Activated naive CD4-positive, alpha-beta T cell treated with anti-CD3 and anti-CD28 coated beads for 36 hours (primary cell): Measurements from ENCODE around the gene C19orf47. TPM values are rescaled to one million over a fixed set of nuclear protein-coding genes. Genes with fewer than 3 reads are reported as not detected.

ENCODE experiments used
- CTCF ChIA-PET: fragments of 350-600 bp; sonication (Branson Sonifier 250); formaldehyde crosslinking; loops from one replicate; lab custom pipeline; 2021; ENCODE audit warnings: antibody characterized with exemption; lab: Charles Lee
- DNase-seq: peaks from one replicate; pipeline ENCODE4 v3.0.0-alpha.2; 2020
- H3K27ac Mint-ChIP-seq: one replicate; pipeline ENCODE4 v1.8.0; 2021; ENCODE audit warnings: mild to moderate bottlenecking, mixed read lengths
- H3K27me3 Mint-ChIP-seq: one replicate; pipeline ENCODE4 v1.8.0; 2021; ENCODE audit warnings: low read depth, mixed read lengths
- H3K36me3 Mint-ChIP-seq: one replicate; pipeline ENCODE4 v1.8.0; 2021; ENCODE audit warnings: low read depth, mixed read lengths
- H3K4me1 Mint-ChIP-seq: one replicate; pipeline ENCODE4 v1.8.0; 2021; ENCODE audit warnings: low read depth, mixed read lengths
- H3K4me3 Mint-ChIP-seq: one replicate; pipeline ENCODE4 v1.8.0; 2021; ENCODE audit warnings: mild to moderate bottlenecking, moderate library complexity, mixed read lengths
- H3K9me3 Mint-ChIP-seq: one replicate; pipeline ENCODE4 v1.8.0; 2021; ENCODE audit warnings: mixed read lengths
- intact Hi-C: fragments of 100-400 bp; cut with micrococcal nuclease; formaldehyde crosslinking; loops from one replicate; pipeline ENCODE4 v1.15.1; 2023
- total RNA-seq, 2 experiments: library from RNA; stranded (reverse); gene quantifications; one replicate each; pipeline ENCODE4 v1.2.3, GENCODE V29; 2021

The C19orf47 gene
- 10 to 100 TPM; 13.5 to 14.6 TPM for total RNA-seq

GRCh38 chr19:40348125-40348913 is at the start of gene C19orf47, which contains the start of gene PLD3:
TSS of gene C19orf47 (minus strand) at chr19:40348397. CDS start at chr19:40341857, 6,540 bp downstream.
TSS of gene PLD3 (plus strand) at chr19:40348695. CDS start at chr19:40366484, 17,789 bp downstream.
- peak within 1 kb of the TSS; percentile 89 for H3K4me3 Mint-ChIP-seq
- peaks cover 1% of the 10 kb centered on the region for H3K36me3 Mint-ChIP-seq
- H3K27ac Mint-ChIP-seq: peak within 1 kb of the TSS; percentile 78
- H3K4me1 Mint-ChIP-seq: peaks cover 29% of the 10 kb centered on the region
- H3K9me3 Mint-ChIP-seq: no peaks in the 10 kb centered on the region
- intact Hi-C loops: loop anchor here (1.0 to 5.0 kb wide), 9 partner anchors 55 to 449 kb away; partner anchors contain the start of genes AKT2, EGLN2, SERTAD1 and ZNF546
- H3K27me3 Mint-ChIP-seq: no peaks in the 10 kb centered on the region
- CTCF ChIA-PET: interaction anchor here (0.6 to 0.8 kb wide), 2 partner anchors 42 to 73 kb away, joined by 3 to 5 read pairs; no protein-coding TSS in a partner anchor
- peak; percentile 99 for DNase-seq

DNA sequence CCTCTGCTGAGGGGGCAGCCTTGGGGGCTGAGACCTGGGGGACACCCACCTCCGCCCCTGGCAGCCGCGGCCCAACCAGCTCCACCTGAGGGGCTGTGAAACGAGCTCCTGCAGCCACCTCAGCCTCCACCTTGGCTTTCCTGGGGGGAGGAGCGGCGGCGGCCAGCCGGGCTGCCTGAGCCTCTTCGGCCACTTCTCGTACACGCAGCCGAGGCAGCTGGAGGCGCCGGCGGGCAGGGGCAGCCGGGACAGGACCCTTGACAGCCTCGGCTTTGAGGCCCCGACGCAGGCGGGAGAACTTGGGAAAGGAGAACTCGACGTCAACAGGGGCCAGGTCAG is 49.3 kb upstream of the C19orf47 start:
- intact Hi-C loops: no loop called here
- H3K9me3 Mint-ChIP-seq: no peaks in the 10 kb centered on the region
- DNase-seq: no peak
- H3K27me3 Mint-ChIP-seq: no peaks in the 10 kb centered on the region
- CTCF ChIA-PET: no interaction called here
- H3K4me3 Mint-ChIP-seq: no peak overlapping the region
- peaks cover 10% of the 10 kb centered on the region for H3K4me1 Mint-ChIP-seq
- no peaks in the 10 kb centered on the region for H3K36me3 Mint-ChIP-seq
- no peak overlapping the region for H3K27ac Mint-ChIP-seq

GRCh38 chr19:40396886-40397567 is 48.8 kb upstream of the C19orf47 start:
- Mint-ChIP-seq H3K36me3 (no peaks in the 10 kb centered on the region), H3K4me1 (peaks cover 10% of the 10 kb centered on the region), H3K9me3 (no peaks in the 10 kb centered on the region), H3K4me3 (no peak overlapping the region), H3K27ac (no peak overlapping the region), H3K27me3 (no peaks in the 10 kb centered on the region)
- no peak for DNase-seq
- intact Hi-C loops: no loop called here
- CTCF ChIA-PET: interaction anchor here (0.6 to 1.2 kb wide), 3 partner anchors 92 to 238 kb away, joined by 3 read pairs; no protein-coding TSS in a partner anchor

DNA sequence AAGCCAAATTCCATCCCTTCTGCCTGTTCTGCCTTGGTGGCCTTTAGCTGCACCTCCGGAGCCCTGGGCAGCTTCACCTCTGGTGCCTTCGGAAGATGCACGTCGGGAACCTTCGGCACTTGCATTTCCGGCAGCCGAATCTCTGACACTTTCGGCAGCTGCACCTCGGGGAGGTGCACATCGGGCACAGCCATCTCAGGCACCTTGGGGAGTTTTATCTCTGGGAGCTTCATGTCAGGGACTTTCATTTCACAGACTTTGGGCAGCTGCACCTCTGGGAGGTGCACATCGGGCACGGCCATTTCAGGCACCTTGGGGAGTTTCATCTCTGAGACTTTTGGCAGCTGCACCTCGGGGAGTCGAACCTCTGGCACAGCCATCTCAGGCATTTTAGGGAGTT is 47.8 kb upstream of the C19orf47 start:
- CTCF ChIA-PET: interaction anchor here (0.7 to 1.3 kb wide), 4 partner anchors 90 to 329 kb away, joined by 3 read pairs; no protein-coding TSS in a partner anchor
- intact Hi-C loops: no loop called here
- H3K9me3 Mint-ChIP-seq: no peaks in the 10 kb centered on the region

DNA sequence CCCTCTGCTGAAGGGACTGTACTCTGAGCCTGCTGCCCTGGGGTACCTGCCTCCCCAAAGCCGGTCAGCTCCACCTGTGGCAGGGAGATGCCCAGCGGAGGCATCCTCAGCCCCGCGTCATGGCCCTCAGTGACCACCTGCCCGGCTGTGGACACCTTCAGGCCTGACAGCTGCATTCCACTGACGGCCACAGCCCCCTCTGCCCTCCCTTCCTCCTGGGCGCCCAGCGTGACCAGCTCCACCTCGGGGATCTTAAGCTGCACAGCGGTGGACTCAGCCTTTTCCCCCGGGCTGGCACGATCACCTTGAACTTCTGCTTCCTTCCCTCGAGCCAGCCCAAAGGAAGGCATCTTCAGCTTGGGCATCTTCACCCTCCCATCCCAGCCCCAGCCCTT is 46.6 kb upstream of the C19orf47 start:
- no peaks in the 10 kb centered on the region for H3K9me3 Mint-ChIP-seq
- H3K36me3 Mint-ChIP-seq: no peaks in the 10 kb centered on the region
- H3K27ac Mint-ChIP-seq: no peak overlapping the region
- H3K4me3 Mint-ChIP-seq: no peak overlapping the region
- no peak for DNase-seq
- intact Hi-C loops: no loop called here
- H3K27me3 Mint-ChIP-seq: no peaks in the 10 kb centered on the region
- CTCF ChIA-PET: interaction anchor here (1.3 kb wide), 1 partner anchor 89 kb away, joined by 3 read pairs; no protein-coding TSS in a partner anchor
- H3K4me1 Mint-ChIP-seq: peaks cover 10% of the 10 kb centered on the region

More for the DNA sequence above, 47.8 kb upstream of the C19orf47 start:
- Mint-ChIP-seq H3K27ac (no peak overlapping the region), H3K27me3 (no peaks in the 10 kb centered on the region), H3K4me3 (no peak overlapping the region), H3K4me1 (peaks cover 10% of the 10 kb centered on the region), H3K36me3 (no peaks in the 10 kb centered on the region)
- DNase-seq: no peak

- CTCF ChIA-PET: interaction anchor here (1.3 kb wide), 1 partner anchor 89 kb away, joined by 3 read pairs; no protein-coding TSS in a partner anchor
- no peak overlapping the region for H3K27ac Mint-ChIP-seq
These were observed 46.0 kb upstream of the C19orf47 start for GRCh38 chr19:40393894-40394815.

DNA sequence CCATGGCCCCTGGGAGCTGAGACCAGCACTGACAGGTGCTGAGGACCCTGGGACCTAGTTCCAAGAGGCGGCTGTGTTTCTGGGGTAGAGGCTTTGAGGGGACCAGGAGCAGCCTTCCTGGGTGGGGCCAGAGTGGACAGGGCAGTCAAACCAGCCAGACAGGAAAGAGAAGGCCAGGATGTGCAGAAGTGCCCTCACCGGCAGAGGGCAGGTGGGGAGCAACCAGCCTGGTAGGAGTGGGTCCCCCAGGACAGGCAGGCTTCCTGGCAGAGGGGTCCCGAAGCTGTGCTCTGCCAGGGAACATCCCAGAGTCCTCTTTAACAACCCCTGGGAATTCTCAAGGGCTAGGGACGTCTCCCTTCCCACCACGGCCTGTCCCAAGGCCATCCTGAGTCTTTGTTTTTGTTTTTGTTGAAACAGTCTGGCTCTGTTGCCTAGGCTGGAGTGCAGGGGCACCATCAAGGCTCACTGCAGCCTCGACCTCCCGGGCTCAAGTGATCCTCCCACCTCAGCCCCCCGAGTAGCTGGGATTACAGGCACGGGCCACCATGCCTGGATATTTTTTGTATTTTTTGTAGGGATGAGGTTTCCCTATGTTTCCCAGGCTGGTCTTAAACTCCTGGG is 44.8 kb upstream of the C19orf47 start:
- DNase-seq: no peak
- CTCF ChIA-PET: no interaction called here
- intact Hi-C loops: no loop called here
- Mint-ChIP-seq H3K36me3 (no peaks in the 10 kb centered on the region), H3K27me3 (no peaks in the 10 kb centered on the region), H3K4me1 (peaks cover 3% of the 10 kb centered on the region), H3K4me3 (no peak overlapping the region), H3K9me3 (no peaks in the 10 kb centered on the region), H3K27ac (no peak overlapping the region)

More at GRCh38 chr19:40393894-40394815, 46.0 kb upstream of the C19orf47 start:
- intact Hi-C loops: no loop called here
- Mint-ChIP-seq H3K4me1 (peaks cover 8% of the 10 kb centered on the region), H3K4me3 (no peak overlapping the region), H3K9me3 (no peaks in the 10 kb centered on the region), H3K27me3 (no peaks in the 10 kb centered on the region), H3K36me3 (no peaks in the 10 kb centered on the region)
- DNase-seq: no peak

DNA sequence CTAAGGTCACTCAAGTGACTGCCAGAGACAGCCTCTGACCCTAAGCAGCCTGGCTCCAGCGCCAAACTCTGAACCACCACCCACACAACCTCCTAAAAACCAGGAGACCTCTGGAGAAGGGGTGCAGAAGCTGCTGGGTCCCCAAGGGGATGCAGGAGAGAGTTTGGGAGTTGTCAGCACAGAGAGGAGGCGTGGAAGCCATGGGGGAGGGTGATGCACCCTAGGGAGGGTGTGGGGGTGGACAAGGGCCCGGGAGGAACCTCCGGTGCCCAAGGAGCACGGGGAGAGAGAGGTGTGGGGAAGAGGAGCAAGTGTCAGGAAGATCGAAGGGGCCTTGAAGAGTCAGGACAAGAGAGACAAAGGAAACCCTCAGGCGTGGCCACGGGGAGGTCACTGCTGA is 43.9 kb upstream of the C19orf47 start:
- Mint-ChIP-seq H3K27me3 (no peaks in the 10 kb centered on the region), H3K36me3 (no peaks in the 10 kb centered on the region), H3K27ac (no peak overlapping the region), H3K9me3 (no peaks in the 10 kb centered on the region), H3K4me3 (no peak overlapping the region), H3K4me1 (no peaks in the 10 kb centered on the region)
- CTCF ChIA-PET: no interaction called here
- intact Hi-C loops: no loop called here
- no peak for DNase-seq

GRCh38 chr19:40390084-40390742 is 42.0 kb upstream of the C19orf47 start, which contains the start of gene HIPK4:
TSS of gene HIPK4 (minus strand) at chr19:40390181. CDS start at chr19:40389902, 279 bp downstream.
- DNase-seq: no peak
- Mint-ChIP-seq H3K27me3 (no peaks in the 10 kb centered on the region), H3K36me3 (no peaks in the 10 kb centered on the region), H3K4me3 (no peak within 1 kb of the TSS), H3K27ac (no peak within 1 kb of the TSS), H3K9me3 (no peaks in the 10 kb centered on the region), H3K4me1 (no peaks in the 10 kb centered on the region)
- CTCF ChIA-PET: no interaction called here
- intact Hi-C loops: no loop called here

- no peaks in the 10 kb centered on the region for H3K36me3 Mint-ChIP-seq
- intact Hi-C loops: no loop called here
- CTCF ChIA-PET: no interaction called here
- H3K27ac Mint-ChIP-seq: no peak overlapping the region
- H3K4me1 Mint-ChIP-seq: no peaks in the 10 kb centered on the region
- no peaks in the 10 kb centered on the region for H3K27me3 Mint-ChIP-seq
- DNase-seq: no peak
- no peak overlapping the region for H3K4me3 Mint-ChIP-seq
- no peaks in the 10 kb centered on the region for H3K9me3 Mint-ChIP-seq
These were observed 41.3 kb upstream of the C19orf47 start for GRCh38 chr19:40389404-40390083.

- no peak for DNase-seq
- Mint-ChIP-seq H3K4me1 (no peaks in the 10 kb centered on the region), H3K4me3 (no peak overlapping the region), H3K9me3 (no peaks in the 10 kb centered on the region), H3K27me3 (no peaks in the 10 kb centered on the region), H3K36me3 (no peaks in the 10 kb centered on the region), H3K27ac (no peak overlapping the region)
- intact Hi-C loops: no loop called here
- CTCF ChIA-PET: no interaction called here
These were observed 40.3 kb upstream of the C19orf47 start for GRCh38 chr19:40388481-40388880.
